GM12878 (cell line): Measurements from ENCODE around the gene HMHB1. TPM values are rescaled to one million over a fixed set of nuclear protein-coding genes. Genes with fewer than 3 reads are reported as not detected.

ENCODE experiments used
- ATAC-seq: fragments of 200-7000 bp; cut with Tn5 transposase; 3 replicates; pipeline ENCODE4 v1.9.1; 2020; ENCODE audit warnings: mild to moderate bottlenecking, moderate library complexity
- BruUV-seq: library from RNA; stranded (reverse); fragments of 400-500 nt; replicated peaks from 2 replicates; lab custom pipeline; 2021; lab: Mats Ljungman, UMichigan
- CTCF ChIA-PET: fragments of 300-600 bp; sonication (Branson Sonifier 250); formaldehyde crosslinking; extraction: SDS; loops from one replicate; lab custom pipeline; 2021; ENCODE audit warnings: inconsistent platforms; lab: Yijun Ruan, JAX
- POLR2A ChIA-PET: fragments of 350-600 bp; formaldehyde crosslinking; extraction: SDS; loops from one replicate; lab custom pipeline; 2021; ENCODE audit warnings: inconsistent platforms; lab: Charles Lee
- RAD21 ChIA-PET: fragments of 300-600 bp; sonication (Branson Sonifier 250); formaldehyde crosslinking; loops from one replicate; lab custom pipeline; 2023; ENCODE audit warnings: antibody characterized with exemption; ENCODE audit not compliant: unreplicated experiment; lab: Charles Lee
- SMC1A ChIA-PET: fragments of 300-600 bp; sonication (Branson Sonifier 250); formaldehyde crosslinking; loops from one replicate; lab custom pipeline; 2023; ENCODE audit not compliant: unreplicated experiment, uncharacterized antibody; lab: Charles Lee
- DNase-seq: peaks from one replicate; pipeline ENCODE4 v3.0.0-alpha.2; 2011; ENCODE audit warnings: low read depth, low spot score
- FAIRE-seq: peaks from 3 replicates; lab custom pipeline; 2011; peaks lifted over from hg19 to GRCh38; lab: Jason Lieb, UNC
- H2AFZ ChIP-seq: 2 replicates; pipeline ENCODE4 v1.6.0; 2011; ENCODE audit warnings: low read depth, low read length, control low read depth; ENCODE audit not compliant: control insufficient read depth
- H3K27ac ChIP-seq: 2 replicates; pipeline ENCODE4 v1.5.1; 2011; ENCODE audit warnings: control low read depth; ENCODE audit not compliant: control insufficient read depth, insufficient read depth
- H3K27me3 ChIP-seq, 2 experiments: replicated peaks in 1 of 2; 2 replicates each; pipeline versions ENCODE4 v1.6.0 to v1.6.1; 2011; ENCODE audit warnings: low read length in 1 of 2; ENCODE audit not compliant: control insufficient read depth in 2 of 2, insufficient read depth in 2 of 2
- H3K36me3 ChIP-seq, 2 experiments: 2 replicates each; pipeline ENCODE4 v1.5.1; 2011; ENCODE audit warnings: low read length in 1 of 2; ENCODE audit not compliant: control insufficient read depth in 2 of 2, insufficient read depth in 2 of 2
- H3K4me1 ChIP-seq: 2 replicates; pipeline ENCODE4 v1.6.1; 2011; ENCODE audit warnings: mild to moderate bottlenecking, low read length, moderate library complexity, mixed read lengths; ENCODE audit not compliant: control insufficient read depth, insufficient read depth
- H3K4me2 ChIP-seq: 2 replicates; pipeline ENCODE4 v1.6.0; 2011; ENCODE audit warnings: control low read depth; ENCODE audit not compliant: control insufficient read depth, insufficient read depth
- H3K4me3 ChIP-seq: fragments of 200-600 bp; sonication (generic); 2 replicates; pipeline ENCODE4 v1.5.1; 2016
- H3K79me2 ChIP-seq: 2 replicates; pipeline ENCODE4 v1.6.0; 2011; ENCODE audit warnings: low read length; ENCODE audit not compliant: control insufficient read depth, insufficient read depth
- H3K9ac ChIP-seq: 2 replicates; pipeline ENCODE4 v1.8.0; 2011; ENCODE audit warnings: low read length, control low read depth, mixed read lengths; ENCODE audit not compliant: control insufficient read depth, insufficient read depth
- H3K9me3 ChIP-seq: replicated peaks from 3 replicates; pipeline ENCODE4 v1.5.1; 2011; ENCODE audit warnings: mild to moderate bottlenecking, low read length; ENCODE audit not compliant: control insufficient read depth, insufficient read depth
- H4K20me1 ChIP-seq: 2 replicates; pipeline ENCODE4 v1.6.0; 2011; ENCODE audit not compliant: control insufficient read depth, insufficient read depth
- ATF7 ChIP-seq: fragments of 450-650 bp; IDR thresholded peaks from 2 replicates; pipeline ENCODE4 v1.6.1; 2016; ENCODE audit warnings: low read depth, mild to moderate bottlenecking
- BCL11A ChIP-seq: IDR thresholded peaks from 2 replicates; pipeline ENCODE4 v1.6.1; 2011; ENCODE audit warnings: low read depth, low read length
- CHD1 ChIP-seq: IDR thresholded peaks from 2 replicates; pipeline ENCODE4 v1.6.1; 2012; ENCODE audit warnings: low read depth, low read length, improper control_type of control experiment
- ELK1 ChIP-seq: IDR thresholded peaks from 2 replicates; pipeline ENCODE4 v1.6.1; 2012; ENCODE audit warnings: low read depth, low read length, improper control_type of control experiment
- EP300 ChIP-seq, 2 experiments: fragments of 150-350 bp in 1 of 2; IDR thresholded peaks; 2 replicates each; pipeline ENCODE4 v1.6.1; 2011 to 2012; ENCODE audit warnings: low read depth in 2 of 2, low read length in 2 of 2, borderline replicate concordance in 1 of 2, improper control_type of control experiment in 1 of 2, inconsistent platforms in 1 of 2; ENCODE audit not compliant: control insufficient read depth in 1 of 2
- FOXK2 ChIP-seq: fragments of 450-650 bp; IDR thresholded peaks from 2 replicates; pipeline ENCODE4 v1.6.1; 2017; ENCODE audit warnings: mild to moderate bottlenecking, moderate library complexity
- HDAC2 ChIP-seq: fragments of 200-600 bp; sonication (generic); IDR thresholded peaks from 2 replicates; pipeline ENCODE4 v1.6.1; 2017
- IRF3 ChIP-seq: fragments of 450-650 bp; IDR thresholded peaks from 2 replicates; pipeline ENCODE4 v1.6.1; 2014; ENCODE audit warnings: mild to moderate bottlenecking
- MTA3 ChIP-seq: IDR thresholded peaks from 2 replicates; pipeline ENCODE4 v1.6.1; 2012; ENCODE audit warnings: low read length, inconsistent platforms, borderline replicate concordance
- NFIC ChIP-seq: IDR thresholded peaks from 2 replicates; pipeline ENCODE4 v1.6.1; 2012; ENCODE audit warnings: low read depth, mild to moderate bottlenecking, inconsistent platforms, low read length, moderate library complexity
- NFYB ChIP-seq: IDR thresholded peaks from 2 replicates; pipeline ENCODE4 v1.6.1; 2011; ENCODE audit warnings: low read depth, mild to moderate bottlenecking, low read length, improper control_type of control experiment, moderate library complexity; ENCODE audit not compliant: insufficient read depth
- NR2C2 ChIP-seq: IDR thresholded peaks from 2 replicates; pipeline ENCODE4 v1.6.1; 2011; ENCODE audit warnings: borderline replicate concordance, low read depth; ENCODE audit not compliant: control insufficient read depth, insufficient read length
- NRF1 ChIP-seq: conservative IDR thresholded peaks from 2 replicates; pipeline ENCODE4 v1.6.1; 2011; ENCODE audit warnings: mild to moderate bottlenecking, low read depth, low read length, improper control_type of control experiment
- SRF ChIP-seq, 2 experiments: IDR thresholded peaks; 2 replicates each; pipeline ENCODE4 v1.6.1; 2011; ENCODE audit warnings: low read depth in 2 of 2, low read length in 2 of 2, mild to moderate bottlenecking in 1 of 2, moderate library complexity in 1 of 2
- STAT3 ChIP-seq: IDR thresholded peaks from 2 replicates; pipeline ENCODE4 v1.6.1; 2011; ENCODE audit warnings: low read depth, low read length, improper control_type of control experiment
- USF2 ChIP-seq: IDR thresholded peaks from 2 replicates; pipeline ENCODE4 v1.6.1; 2011; ENCODE audit warnings: low read depth, low read length, improper control_type of control experiment, borderline replicate concordance
- ZNF24 ChIP-seq: fragments of 450-650 bp; IDR thresholded peaks from 2 replicates; pipeline ENCODE4 v1.6.1; 2017; ENCODE audit warnings: antibody characterized with exemption, mild to moderate bottlenecking
- WGBS: methylation state at CpG from one replicate; pipeline ENCODE4 v1.1.6; 2016; ENCODE audit warnings: low lambda C conversion rate; ENCODE audit not compliant: insufficient replicate concordance, insufficient coverage; ENCODE audit errors: missing lambda C conversion rate; 5-methylcytosine and 5-hydroxymethylcytosine counted together
- in situ Hi-C: fragments of 300-500 bp; cut with MboI; formaldehyde crosslinking; loops from 9 replicates; pipeline ENCODE4 v1.14.3; 2018; ENCODE audit warnings: mixed read lengths
- intact Hi-C: fragments of 100-400 bp; cut with micrococcal nuclease; formaldehyde crosslinking; loops from one replicate; pipeline ENCODE4 v1.14.2; 2022; ENCODE audit not compliant: unreplicated experiment
- polyA plus RNA-seq, 11 experiments: library from polyadenylated mRNA; depleted of rRNA in 4 of 11; unstranded in 6 of 11; stranded (reverse) in 5 of 11; fragments of >200 nt; fragmentation: Nextera tagmentation in 4 of 11; fragmentation: Illumina TruSeq in 1 of 11; extraction: Ambion mirVana in 4 of 11; extraction: Trizol in 1 of 11; gene quantifications; 1 replicate in 1 of 11; 2 replicates in 10 of 11; pipeline versions ENCODE4 v1.2.1 to v1.2.3, GENCODE V29; 2011 to 2016; ENCODE audit warnings: inconsistent platforms in 2 of 11, missing spikeins in 2 of 11, low read depth in 1 of 11
- total RNA-seq, 4 experiments: library from RNA; depleted of rRNA in 3 of 4; stranded (reverse); fragments of >200 nt in 3 of 4; fragmentation: Illumina TruSeq in 1 of 4; extraction: Trizol in 1 of 4; gene quantifications; 2 replicates each; pipeline versions ENCODE4 v1.2.1 to v1.2.3, GENCODE V29; 2013 to 2021

Gene HMHB1
- total and polyA plus RNA-seq, 10 of the 15 experiments (the other 5 are each of a cell fraction or from before 2014, with no cell fraction given): 0.45 to 20.3 (median 4.6) TPM

- no peak for TF ChIP-seq CHD1
- TF ChIP-seq HDAC2: no peak
- TF ChIP-seq BCL11A: no peak
- TF ChIP-seq EP300 (IDR thresholded peaks at IDR 0.05; ENCODE audit: borderline replicate concordance in 1 of 2, control insufficient read depth in 1 of 2, low read depth in 2 of 2, low read length in 2 of 2): no peak
- TF ChIP-seq USF2: no peak
- TF ChIP-seq FOXK2: no peak
Measured at GRCh38 chr5:143841446-143841845, 29.5 kb downstream of the HMHB1 start (continued).

GRCh38 chr5:143842920-143843319 is 31.0 kb downstream of the HMHB1 start:
- Histone ChIP-seq H3K27me3 (no peaks in the 10 kb centered on the region), H3K9me3 (no peaks in the 10 kb centered on the region), H3K4me3 (no peak overlapping the region), H3K4me2 (no peak overlapping the region), H3K36me3 (no peaks in the 10 kb centered on the region), H2AFZ (no peak overlapping the region), H4K20me1 (no peaks in the 10 kb centered on the region), H3K27ac (no peak overlapping the region), H3K4me1 (no peaks in the 10 kb centered on the region), H3K79me2 (no peaks in the 10 kb centered on the region), H3K9ac (no peak overlapping the region)
- ChIA-PET POLR2A (no interaction called here), CTCF (no interaction called here), RAD21 (no interaction called here), SMC1A (interaction anchor here (1.1 kb wide), 1 partner anchor 11 kb away, joined by 3 read pairs; no protein-coding TSS in a partner anchor)
- no peak for FAIRE-seq
- DNase-seq: no peak
- in situ Hi-C loops (no loop called here), intact Hi-C loops (no loop called here)
- TF ChIP-seq ATF7 (no peak), STAT3 (no peak), BCL11A (no peak), MTA3 (no peak), IRF3 (no peak), ZNF24 (no peak), NFIC (no peak), NR2C2 (no peak), NRF1 (no peak), NFYB (no peak), SRF (IDR thresholded peaks at IDR 0.05; ENCODE audit: low read depth in 2 of 2, low read length in 2 of 2) (no peak), ELK1 (no peak)
- BruUV-seq: no TSS peak
- WGBS: 42% methylated on average over 2 of the region's 2 CpGs
- no peak for ATAC-seq
